RPMI8226 (cell line): ENCODE data around the gene ATP8A2.
"Not testable (repeated sequence)": the region's sequence is repeated elsewhere in the genome, so short reads cannot be mapped to it uniquely, and the experiment has no call there.

Experiments
- DNase-seq: peaks from one replicate; pipeline ENCODE4 v3.0.0-alpha.2; 2015

ATP8A2 gene

DNA sequence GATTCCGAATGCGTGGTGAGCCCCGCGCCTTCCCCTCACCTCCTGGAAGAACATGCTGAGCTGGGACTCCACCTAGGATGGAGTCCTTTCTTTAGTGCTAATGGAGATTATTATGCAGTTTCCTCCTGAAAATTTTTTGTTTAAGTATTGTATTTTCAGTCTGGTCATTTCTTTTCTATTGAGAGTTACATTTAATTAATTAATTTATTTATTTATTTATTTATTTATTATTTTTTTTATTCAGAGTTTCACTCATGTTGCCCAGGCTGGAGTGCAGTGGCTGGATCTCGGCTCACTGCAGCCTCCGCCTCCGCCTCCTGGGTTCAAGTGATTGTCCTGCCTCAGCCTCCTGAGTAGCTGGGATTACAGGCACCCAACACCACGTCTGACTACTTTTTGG is 400.8 kb downstream of the ATP8A2 start:
- DNase-seq, result not testable (repeated sequence)

DNA sequence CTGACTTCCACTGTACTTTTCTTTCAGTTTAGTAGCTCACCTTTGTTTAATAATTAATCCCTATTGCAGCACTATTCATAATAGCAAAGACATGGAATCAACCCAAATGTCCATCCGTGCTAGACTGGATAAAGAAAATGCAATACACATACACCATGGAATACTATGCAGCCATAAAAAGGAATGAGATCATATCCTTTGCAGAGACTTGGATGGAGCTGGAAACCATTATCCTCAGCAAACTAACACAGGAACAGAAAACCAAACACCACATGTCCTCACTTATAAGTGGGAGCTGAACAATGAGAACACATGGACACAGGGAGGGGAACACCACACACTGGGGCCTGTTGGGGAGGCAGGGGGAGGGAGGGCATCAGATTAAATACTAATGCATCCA is 402.3 kb downstream of the ATP8A2 start:
- DNase-seq, result not testable (repeated sequence)

DNA sequence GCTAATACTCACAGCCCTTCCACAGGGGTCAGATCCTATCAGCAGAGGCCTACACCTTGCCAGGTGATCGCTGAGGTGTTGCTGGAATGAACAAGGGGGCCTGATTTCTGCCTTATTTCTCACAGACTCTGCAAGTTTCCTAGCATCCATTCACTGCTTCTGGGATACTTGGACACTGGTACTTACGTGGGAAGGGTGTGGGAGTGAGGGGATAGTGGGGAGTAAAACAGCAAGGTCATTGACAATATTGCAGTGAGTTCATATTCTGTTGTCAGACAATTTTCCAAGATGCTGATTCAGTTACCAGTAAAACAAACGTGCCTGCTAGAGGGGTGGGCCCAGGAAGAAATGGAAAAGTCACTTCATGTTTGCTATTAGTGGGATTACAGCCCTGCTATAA is 403.5 kb downstream of the ATP8A2 start:
- DNase-seq, result no peak

DNA sequence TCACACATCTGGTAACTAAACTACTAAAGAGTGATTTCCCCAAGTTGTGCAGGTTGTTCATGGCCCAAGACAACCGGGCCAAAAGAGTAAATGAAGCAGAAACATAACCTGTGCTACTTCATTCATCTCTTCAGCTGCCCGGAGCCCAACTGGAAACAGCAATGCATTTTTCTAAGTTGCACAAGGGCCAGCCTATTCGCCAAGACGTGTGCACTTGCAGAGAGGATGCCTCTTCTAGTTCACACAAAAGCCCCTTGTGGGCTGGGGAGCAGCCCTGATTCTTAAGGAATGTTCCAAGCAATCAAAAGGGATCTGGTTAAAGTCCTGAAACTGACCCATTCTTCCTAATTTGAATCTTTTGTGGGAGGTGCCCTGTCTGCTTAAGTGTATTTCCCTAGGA is 404.2 kb downstream of the ATP8A2 start:
- no peak for DNase-seq

DNA sequence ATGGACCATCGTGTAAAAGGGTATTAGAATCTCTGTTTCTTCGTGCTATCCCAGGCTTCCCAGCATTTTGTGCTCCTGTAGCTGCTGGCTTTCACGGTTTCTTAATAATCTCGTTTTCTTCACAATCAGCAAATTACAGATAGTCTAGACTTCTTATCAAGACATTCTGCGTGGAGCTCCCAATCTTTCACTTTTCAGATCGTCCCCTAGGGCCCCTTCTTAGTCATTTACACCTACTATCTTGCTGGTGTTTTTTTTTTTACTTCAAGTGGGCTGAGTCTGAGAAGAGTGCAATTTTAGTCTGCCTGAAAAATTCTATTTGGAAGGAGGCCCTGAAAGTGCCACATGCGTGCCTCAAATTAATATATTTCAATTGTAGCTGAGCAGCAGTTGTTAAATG is 404.9 kb downstream of the ATP8A2 start:
- DNase-seq, result no peak

DNA sequence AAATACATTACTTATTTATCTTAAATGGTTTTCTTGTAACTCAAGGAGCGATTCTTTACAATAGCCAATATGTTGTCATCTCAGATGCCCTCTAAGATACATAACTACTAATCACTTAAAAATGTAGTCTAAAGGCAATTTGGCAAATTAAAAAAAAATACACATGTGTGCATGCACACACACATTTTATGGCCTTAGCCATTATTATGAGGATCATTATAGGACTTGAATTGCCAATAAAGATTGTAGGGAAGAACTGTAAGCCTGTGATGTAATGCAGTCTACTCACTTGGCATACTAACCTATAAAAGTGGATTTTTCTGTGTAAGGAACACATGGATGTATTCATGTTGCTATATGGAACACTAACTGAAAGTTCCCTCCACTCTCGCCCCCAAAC is 405.7 kb downstream of the ATP8A2 start:
- DNase-seq, result no peak

DNA sequence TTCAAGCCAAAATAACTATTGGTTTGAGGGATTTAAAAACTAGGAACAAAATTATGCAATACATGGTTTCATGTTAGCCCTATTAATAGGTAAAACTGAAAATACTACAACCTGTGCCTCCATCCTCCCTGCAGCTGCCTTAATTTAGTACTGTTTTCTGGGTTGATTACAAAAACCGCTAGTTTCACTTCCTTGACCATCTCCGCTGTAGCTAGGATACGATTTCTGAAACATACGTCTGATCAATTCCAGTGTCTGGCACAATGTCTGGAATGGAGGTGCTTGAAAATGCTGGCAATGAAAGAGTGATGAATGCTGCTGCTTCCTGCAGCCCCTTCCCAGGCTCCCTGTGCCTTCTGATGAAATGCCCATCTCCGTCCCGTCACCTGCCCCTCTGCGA is 406.6 kb downstream of the ATP8A2 start:
- DNase-seq, result peak; percentile 47

DNA sequence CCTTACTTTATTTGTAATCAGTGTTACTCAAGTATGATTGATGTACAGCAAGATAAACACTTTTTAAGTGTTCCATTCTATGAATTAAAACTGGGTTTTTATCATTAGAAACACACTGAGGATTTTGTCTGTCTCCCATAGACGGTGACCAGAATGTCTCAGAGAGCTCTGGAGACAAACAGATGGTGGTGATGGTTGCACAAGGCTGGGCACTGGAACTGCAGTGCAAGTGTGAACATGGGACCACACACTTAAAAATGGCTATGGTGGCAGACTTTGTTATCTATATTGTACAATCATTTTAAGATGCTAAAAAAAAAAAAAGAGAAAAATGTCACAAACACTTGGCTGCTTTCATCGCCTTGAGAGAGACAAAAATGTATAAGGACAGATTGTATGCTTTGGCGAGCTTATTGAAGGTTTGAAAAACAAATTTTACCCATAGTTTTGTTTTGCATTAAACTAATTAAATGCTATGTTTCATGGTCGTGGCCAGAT is 407.1 kb downstream of the ATP8A2 start:
- no peak for DNase-seq

DNA sequence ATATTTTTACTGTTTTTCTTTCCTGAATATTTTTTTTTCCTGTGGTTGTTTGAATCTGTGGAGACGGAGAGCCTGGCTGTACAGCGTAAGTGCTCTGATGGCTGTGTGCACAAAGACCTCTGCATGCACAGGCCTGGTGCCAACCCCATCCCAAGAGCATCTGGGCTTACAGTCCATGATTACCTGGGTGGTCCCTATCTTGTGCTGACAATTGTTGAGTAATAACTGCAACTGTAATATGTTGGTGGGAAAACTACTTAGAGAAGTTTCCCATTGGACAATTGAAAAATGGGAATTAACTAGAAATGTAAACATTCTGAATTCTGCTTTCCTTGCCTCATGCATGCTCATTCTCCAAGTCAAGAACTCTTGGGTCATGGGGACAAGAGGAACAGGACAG is 411.3 kb downstream of the ATP8A2 start:
- no peak for DNase-seq

DNA sequence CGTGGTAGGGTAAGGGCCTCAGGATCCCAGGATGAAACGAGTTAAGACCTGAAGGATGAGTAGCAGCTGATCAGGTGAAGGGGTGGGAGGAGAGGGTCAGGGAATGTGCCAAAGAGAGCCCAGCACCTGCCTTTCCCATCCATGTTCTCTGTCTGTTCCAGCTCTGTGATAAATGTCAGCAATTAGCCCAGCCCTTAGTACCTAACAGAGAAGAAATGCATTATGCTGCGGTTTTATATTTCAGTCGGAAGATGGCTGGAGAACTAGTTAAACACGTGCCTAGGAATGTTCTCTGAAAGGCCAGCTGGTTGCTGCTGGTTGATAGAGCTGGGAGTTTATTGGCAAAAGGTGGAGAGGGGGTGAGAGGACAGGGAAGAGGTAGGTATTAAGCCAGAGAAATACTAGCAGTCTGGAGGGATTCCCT is 411.8 kb downstream of the ATP8A2 start:
- no peak for DNase-seq

DNA sequence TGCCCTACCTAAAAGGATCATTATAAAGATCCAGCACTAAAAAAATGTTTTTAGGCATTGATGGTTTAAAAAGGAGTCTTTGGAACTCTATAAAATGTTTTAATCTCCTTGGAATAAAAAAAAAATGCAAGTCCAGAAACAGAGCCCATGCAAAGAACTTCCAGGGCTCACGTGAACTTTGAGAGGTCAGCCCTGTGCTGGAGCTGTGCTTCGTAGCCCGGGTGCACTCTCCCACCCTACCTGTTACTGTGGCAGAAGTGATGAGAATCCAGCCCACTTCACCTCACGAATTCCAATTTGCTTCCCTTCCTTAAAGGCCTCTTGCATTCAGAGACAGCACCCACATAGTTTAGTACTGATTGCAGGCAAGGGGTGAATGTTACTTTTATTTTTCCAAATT is 412.3 kb downstream of the ATP8A2 start:
- no peak for DNase-seq

DNA sequence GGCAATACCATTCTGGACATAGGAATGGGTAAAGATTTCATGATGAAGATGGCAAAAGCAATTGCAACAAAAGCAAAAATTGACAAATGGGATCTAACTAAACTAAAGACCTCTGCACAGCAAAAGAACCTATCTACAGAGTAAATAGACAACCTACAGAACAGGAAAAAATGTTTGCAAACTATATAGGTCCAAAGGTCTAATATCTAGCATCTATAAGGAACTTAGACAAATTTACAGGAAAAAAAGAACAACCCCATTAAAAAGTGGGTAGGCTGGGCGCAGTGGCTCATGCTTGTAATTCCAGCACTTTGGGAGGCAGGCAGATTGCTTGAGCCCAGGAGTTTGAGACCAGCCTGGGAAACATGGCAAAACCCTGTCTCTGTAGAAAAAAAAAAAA is 418.4 kb downstream of the ATP8A2 start:
- DNase-seq, result not testable (repeated sequence)

DNA sequence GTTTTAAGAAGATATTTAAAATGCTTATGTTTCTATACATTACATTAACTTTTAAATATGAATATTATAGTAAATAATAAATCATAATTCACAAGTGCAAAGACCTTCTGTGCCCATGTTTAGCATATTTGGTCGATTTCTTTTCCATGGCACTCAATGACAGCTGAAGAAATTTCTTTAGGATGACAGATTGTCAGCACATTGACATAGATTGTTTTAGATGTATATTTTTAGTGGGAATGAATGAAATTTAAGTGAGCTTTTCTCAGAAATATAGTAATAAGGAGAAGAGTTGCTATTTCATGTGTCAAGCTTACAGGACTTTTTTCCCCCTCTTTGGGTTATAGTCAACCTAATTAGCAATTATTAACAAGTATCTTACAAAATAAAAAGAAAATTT is 423.5 kb downstream of the ATP8A2 start:
- no peak for DNase-seq

DNA sequence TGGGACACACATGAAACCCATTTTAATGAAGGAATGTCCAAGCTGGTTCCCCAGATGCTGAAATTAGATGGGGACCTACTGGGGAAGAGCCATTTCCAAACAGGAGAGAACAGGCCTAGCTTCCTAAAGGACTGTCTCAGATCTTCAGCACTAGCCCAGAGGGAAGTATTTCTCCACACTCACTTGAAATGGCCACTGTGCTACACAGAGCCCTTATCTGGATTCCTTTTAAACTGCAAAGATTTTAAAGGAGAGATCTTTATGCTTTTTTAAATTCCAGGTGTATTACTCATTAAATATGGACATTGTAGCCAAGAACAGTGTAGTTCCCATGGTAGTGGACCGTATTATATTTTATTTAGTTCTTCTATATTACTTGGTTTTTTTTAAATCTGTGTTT is 424.7 kb downstream of the ATP8A2 start:
- DNase-seq, result no peak

DNA sequence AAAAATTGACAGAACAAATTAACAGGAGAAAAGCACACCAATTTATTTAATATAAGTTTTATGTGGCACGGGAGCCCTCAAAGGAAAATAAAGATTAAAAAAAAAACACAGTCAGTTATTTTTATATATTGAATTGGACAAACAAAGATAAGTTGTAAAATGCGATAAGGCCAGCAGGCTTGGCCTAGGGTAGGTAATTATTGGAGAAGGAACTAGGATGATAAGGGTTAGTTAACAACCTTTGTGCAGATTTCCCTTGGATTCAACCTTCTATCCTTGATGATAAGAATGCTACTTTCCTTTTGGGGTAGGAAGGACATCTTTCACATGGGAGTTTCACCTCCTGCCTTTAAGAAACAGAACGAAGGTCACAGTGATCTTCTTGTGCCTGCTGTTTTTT is 427.2 kb downstream of the ATP8A2 start:
- DNase-seq, result no peak

DNA sequence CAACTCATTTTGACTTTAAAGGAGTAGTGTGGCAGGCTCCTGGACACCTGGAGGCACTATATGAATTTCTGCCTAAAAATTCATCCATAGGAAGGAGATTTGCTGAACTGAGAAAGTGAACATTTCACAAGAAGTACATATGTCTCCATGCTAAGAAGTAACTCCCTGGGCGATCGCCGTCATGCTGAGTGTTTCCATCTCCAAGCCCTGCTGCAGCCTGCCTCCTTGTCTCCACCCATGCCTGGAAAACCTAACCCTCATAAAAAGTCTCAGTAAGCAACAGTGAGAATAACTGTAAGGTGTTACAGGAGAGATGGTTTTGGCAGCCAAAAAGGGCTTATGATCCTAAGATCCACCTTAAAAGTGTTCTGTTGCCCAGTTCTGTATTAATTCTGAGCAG is 428.7 kb downstream of the ATP8A2 start:
- DNase-seq, result no peak

DNA sequence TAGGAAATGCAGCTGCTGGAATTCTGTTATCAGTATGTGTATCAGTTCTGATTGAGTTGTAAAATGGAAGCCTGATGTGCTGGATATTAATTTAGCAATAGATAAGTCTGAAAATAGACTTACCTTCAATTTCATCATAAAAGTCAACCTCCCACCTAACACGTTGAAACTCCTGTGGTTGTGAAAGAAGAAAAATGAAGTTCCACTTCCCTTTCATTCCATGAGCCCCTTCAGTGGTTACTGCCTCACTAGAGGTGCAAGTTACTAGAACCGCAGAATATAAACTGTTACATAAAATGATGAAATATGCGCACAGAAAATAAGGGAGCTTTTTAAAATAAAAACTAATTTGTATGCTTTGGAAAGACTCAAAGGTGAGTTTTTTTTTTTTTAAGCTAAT is 430.8 kb downstream of the ATP8A2 start:
- DNase-seq, result no peak

DNA sequence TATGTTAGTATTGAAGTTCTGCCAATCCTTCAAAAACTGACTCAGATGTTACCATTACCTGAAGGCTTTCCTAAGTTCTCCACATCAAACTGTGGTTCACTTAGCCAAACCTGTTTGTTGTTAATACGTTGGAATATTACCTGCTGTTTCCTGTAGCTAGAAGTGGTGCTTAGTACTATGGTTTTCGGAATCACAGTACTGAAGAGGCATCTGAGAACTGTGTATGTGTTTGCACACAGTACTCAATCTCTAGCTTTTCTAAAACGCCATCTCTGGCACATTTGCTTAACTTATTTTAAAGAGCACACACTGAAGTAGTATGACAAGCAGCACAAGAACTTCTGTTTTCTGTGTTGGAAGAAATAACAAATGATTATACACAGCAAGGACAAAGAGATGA is 431.9 kb downstream of the ATP8A2 start:
- no peak for DNase-seq

DNA sequence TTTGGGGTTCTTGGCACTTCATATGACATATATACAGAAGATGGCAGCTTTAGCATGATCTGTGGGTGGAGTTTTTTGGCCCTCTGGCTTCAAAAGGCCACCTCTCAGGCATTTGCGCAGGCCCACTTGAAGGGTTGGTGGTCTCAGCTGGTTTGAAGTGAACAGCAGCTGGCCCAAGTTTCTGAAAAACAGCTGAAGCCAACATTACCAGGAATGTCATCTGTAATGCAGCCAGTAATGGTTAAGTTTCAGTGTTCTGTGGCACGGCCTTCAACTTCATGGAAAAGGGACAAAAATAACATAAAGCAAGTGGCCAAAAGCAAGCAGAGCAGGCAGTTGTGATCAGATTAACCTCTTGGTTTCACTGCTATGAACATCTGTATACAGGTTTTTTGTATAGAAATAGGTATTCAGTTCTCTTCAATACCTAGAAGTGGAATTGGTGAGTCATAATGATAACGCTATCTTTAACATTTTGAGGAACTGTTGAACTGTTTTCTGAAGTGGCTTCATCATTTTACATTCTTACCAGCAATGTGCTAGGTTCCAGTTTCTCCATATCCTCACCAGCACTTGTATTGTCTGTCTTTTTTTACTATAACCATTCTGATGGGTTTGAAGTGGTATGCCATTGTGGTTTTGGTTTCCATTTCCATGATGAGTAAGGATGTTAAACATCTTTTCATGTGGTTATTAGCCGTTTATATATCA is 434.6 kb downstream of the ATP8A2 start:
- DNase-seq, result no peak

DNA sequence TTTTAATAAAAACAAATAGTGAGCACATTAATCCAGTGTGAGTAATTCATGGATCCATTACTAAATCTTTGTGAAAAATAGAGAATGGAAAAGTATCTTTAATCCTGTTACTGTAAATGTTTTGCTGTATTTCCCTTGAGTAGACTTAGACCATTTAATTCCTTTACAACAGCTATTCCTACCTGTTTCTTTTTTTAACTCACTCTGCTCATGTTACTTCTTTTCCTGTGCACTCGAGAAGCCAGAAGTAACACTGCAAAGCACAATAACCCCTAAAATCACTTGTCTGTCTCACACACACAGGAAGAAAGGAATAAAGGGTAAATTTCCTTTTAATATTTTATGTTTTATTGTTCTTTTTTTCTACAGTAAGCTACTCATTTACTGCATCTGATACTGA is 435.8 kb downstream of the ATP8A2 start:
- DNase-seq, result no peak

DNA sequence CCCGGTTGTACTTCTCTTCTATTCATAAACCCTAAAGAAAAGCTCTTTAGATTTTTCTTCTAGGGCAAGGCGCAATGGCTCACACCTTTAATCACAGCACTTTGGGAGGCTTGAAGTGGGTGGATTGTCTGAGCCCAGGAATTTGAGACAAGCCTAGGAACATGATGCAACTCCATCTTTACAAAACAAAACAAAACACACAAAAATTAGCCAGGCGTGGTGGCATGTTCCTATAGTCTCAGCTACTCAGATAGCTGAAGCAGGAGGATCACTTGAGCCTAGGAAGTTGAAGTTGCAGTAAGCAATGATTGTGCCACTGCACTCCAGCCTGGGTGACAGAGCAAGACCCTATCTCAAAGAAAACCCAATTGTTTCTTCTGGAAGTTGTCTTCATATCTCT is 439.7 kb downstream of the ATP8A2 start:
- no peak for DNase-seq

DNA sequence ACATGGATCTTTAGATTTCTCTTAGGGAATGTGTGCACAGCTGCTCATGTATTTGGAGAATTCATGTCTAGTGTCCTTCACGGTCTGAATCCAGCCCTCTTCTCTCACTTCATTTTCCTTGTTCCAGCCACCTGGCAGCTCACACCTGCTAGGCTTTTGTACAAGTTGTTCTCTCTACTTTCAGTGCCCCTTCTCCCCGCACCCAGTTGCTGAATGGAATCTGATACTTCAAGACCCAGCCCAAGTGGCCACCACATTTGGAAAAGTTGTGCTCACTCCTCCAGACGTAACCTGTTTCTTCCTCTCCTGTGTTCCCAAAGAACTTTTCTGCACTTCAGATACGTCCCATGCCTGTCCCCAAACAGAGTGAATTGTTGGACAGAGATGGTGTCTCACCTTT is 444.5 kb downstream of the ATP8A2 start:
- DNase-seq, result no peak

DNA sequence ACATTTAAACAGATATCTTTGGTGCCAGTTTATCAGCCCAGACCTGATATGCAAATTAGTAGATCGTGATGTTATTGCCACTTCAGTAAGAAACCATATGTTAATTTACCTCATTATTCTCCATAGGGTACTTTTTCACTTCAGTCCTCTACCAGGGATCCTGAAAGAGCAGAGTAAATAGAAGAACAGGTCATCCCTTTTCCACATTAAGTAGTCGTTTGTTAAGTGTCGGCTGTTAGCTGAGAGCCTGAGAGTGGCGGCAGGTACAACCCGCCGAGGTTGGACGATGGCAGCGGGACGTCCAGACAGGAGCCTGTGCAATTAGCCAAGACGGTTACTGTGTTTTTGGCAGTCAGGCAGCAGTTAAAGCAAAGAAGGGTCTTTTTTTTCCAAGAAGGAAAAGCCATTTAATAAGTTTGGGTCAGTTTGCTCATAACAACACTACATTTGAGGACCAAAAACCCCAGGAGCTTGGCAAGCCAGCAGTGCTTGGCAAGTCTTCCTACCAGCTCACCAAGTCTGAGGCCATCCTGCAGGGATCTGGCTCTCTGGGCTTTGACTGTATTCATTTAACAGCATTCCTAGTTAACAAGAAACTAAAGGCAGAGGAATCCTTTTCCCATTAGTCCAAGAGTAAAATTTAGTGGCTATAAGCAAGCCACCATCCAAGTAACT is 448.2 kb downstream of the ATP8A2 start:
- no peak for DNase-seq

DNA sequence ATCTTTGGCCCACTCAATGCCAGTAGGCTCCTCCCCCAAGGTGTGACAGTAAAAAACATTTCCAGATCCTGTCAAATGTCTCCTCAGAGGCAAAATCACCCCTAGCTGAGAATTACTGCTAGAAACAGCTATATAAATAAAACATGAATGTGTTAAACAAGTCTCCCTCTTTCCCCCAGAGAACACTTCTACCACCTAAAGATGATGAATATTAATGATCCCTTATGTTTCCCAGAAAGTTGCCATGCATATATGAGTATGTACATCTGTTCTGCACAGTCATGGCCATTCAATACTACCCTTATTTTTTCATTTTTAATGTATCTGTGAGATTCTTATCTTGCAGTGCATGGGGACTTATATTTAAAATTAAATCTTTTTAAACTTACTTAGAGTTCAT is 450.0 kb downstream of the ATP8A2 start:
- DNase-seq, result no peak

DNA sequence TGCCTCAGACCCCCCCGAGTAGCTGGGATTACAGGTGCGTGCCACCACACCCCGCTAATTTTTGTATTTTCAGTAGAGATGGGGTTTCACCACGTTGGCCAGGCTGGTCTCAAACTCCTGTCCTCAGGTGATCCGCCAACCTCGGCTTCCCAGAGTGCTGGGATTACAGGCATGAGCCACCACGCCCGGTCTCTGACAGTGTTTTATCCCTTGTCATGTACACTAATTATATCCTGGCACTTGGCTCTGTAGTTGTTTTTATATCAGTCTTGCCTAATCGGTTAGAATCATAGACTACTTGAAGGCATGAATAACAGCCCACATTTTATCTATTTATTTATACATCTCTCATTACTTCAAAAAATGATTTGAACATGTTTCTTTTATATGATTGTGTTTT is 455.4 kb downstream of the ATP8A2 start:
- DNase-seq, result not testable (repeated sequence)
